GM21528 (cell line): ENCODE measurements around the gene CDK14.

ENCODE experiments used
- ATAC-seq: cut with Tn5 transposase; IDR thresholded peaks from one replicate; pipeline ENCODE4 v1.9.1; 2021; ENCODE audit warnings: mild to moderate bottlenecking, moderate library complexity; ENCODE audit not compliant: unreplicated experiment, low FRiP score

The CDK14 gene

DNA sequence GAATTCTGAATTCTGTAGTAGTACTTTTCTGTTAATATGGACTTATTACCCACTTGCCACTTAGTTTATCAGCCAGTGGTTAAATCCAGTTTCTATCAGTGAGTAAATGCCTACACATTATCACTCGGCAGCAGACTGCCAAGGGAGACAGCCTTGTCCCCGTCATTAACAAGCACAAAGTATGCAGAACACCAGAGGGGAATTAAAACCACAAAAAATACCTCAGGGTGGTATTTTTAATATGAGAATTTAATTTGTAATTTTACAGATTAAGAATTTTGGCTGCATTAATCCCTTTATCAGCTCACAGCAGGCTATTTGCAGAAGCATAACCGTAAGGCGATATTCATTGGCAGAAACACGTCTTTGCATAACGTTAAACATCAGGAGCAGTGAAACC, 518.1 kb downstream of the CDK14 start:
- ATAC-seq: no peak

DNA sequence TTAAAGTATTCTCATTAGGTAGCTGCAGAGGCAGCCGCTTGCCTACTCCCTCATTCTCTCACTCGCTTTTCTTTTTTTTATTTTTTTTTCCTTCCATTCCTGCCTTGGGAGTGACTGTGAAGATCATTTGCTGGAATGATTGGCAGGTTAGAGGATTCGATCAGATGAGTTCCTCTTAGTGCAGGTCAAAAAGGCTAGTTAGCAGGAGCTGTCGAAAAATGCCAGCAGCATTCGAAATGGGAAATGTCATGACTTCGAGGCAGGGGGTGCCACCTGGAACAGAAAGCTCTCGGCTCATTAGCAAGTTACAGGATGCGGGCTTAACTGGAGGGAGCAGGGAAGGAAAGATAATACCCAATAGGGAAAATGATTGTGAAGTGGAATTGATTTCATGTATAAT, 530.6 kb downstream of the CDK14 start:
- no peak for ATAC-seq

DNA sequence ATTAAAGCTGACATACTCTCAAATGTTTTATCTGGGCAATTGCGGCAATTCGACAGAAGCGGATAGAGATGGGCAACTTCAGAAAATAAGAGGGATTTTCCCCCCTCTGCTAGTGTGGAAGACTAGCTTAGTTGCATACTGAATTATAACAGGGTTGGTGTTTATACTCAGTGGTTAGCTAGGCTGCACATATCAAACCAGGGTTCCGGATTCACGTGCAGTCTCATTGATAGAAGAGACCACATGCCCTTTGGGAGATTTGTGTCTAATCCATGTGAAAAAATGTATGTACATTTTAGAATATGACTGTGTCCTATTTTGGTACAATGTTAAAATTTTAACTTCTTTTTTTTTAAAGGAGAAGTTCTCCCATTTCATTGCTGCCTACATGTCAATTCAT, 531.2 kb downstream of the CDK14 start:
- ATAC-seq: no peak

DNA sequence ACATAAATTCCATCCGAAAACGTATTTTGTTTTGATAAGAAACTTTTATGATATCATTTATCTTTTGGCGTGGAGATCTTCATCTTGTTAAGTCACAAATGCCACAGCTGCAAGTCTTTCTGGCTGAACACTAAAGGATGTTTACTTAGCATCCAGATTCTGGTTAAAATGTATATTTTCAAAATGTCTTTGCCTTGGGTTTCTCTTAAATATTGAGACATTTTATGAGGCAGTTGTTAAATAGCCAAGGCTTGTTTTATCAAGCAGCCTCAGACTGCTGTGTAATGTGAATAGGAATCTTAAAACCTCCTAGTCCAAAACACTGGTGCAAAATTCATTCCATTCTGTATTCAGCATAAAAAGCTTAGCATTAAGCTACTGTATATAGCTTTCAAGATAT, 531.8 kb downstream of the CDK14 start:
- no peak for ATAC-seq

DNA sequence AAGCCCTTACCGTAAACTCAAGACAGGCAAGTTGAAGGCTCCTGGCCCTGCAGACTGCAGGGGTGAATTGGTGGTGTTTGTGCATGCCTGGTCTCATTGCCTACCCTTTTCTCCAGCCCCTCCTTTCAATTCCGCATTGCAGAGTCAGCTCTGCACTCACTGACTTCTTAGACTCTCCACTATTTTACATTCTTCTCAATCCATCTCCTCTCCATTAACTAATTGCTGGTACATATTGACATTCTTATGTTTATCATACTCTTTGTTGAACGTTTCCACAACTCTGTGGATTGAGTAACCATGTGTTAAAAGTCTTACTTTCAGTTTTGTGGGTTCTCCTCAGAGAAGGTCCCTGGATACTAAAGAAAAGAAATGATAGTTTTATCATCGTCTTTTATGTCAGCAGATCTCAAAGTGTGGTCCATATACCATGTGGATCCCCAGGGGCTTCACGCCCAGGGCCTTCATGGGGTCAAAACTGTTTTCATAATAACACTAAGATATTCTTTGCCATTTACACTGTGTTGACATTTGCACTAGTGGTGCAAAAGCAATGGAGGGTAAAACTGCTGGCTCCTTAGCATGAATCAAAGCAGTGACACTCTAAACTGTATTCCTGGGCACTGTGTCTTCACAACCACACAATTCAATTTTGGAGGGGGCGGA, 532.7 kb downstream of the CDK14 start:
- no peak for ATAC-seq

DNA sequence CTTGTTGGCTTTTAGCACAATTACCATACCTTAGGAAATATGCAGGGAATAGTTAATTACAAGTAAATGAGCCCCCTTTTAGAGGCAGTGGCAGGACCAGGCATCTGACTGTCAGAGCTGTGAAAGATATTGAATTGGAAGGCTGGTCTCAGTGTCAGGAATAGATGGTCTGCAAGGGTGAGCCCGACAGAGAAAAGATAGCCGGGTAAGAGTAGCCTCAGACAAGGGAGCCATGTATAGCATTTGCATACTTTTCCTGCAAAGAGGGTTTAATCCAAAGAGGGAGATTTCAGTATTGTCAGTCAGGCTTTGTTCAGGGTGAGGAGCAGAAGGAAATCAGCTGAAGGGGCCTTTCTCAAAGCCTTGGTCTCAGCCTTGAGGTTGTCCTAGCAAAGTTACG, 539.2 kb downstream of the CDK14 start:
- ATAC-seq: no peak

DNA sequence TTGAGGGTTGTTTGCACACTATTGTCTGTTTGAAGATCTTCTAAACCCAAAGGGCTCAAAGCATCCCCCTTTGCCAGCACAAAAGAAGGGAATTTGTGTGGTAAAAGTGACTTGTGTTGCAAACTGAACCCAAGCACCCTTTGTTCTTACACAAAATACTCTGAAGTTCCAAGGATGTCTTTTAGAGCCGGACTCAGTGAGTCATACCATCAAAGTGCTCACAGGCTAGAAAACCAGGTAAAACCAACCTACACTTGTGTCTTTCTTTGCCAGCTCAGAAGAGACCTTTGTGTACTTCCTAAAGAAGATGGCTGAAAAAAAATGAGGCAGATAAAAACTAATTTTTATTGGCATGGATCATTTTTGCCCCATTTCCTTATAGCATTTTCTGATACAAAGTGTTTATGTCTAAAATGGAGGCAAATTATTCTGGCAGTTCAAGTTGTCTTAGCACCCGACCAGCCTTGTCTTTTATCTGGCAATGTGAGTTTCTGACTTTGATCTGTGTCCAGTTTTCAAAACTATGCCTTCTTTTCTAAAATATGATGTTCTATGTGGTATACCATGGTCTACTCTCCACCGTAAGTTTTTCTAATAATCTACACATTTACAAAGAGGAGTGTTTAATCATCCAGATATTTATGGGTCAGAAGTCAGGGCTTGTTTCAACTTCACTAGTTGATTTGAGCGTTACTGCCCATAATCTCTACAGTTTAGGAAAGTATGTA, 539.7 kb downstream of the CDK14 start:
- no peak for ATAC-seq

DNA sequence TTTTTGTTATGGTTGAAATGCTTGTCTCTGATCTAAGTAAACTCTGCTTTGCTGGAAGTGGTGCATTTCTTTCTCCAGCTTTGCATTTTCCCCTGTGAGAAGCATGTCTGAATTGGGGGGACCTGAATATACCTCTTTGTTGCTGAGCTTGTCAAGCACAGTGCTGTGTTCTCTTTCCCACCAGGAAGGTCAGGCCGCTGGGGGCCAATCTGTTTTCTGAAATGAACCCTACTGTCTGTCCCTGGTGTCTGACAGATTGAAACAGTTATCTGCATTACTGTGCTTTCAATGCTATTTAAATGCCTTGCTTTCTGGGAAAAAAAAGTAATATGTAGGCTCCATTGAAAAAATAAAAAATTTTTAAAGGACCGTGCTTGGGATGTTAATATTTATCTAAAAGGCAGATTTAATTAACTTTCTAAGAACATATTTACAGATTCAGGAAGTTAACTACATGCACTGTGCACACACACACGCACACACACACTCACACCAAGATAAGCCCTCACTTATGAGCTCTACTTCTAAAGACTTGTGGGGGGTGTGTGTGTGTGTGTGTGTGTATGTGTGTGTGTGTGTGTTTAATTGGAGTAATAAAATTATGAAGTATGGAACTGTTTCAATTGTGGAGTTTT, 541.1 kb downstream of the CDK14 start:
- no peak for ATAC-seq

DNA sequence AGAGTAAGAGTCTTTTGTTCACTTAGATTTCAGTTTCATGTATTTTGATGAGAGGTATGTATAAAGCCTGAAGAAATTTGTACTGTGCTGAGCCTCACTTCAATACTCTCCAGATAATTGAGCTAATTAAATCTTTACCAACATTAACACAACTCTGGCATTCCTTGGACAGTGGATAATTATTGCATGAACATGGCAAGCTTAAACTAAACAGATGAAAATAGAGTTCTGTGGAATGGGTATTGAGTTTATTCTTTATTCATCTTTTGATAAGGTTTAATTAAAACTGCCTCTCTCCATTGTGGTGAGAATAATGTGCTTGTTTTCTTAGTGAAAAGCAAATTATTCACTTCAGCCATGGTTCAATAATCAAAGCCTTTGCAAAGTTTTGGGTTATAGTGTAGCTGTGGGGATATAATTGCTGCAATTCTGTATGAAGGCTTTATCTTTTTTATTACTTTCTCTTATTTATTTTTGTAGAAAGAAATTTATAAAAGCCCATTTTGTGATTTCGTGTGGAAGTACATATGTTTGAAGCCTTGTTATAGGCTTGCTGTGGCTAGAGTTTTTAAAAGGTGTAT, 541.8 kb downstream of the CDK14 start:
- no peak for ATAC-seq

DNA sequence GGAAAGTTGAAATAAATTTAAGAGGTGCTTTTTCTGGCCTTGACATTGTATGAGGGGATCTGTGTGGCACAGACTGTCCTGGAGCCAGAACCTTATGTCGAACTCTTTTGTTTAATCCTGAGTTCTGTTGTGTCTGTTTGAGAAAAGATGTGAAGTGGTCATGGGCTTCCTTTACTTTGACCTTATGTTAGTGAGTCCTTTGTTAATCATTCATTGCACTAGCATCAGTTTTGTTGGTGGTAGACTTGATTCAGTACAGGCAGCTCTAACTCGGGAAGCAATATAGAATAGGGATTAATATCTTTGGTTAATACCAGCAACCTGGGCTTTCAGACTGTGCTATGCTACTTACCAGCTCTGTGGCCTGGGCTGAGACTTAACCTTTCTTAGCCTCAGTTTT, 544.2 kb downstream of the CDK14 start:
- no peak for ATAC-seq

DNA sequence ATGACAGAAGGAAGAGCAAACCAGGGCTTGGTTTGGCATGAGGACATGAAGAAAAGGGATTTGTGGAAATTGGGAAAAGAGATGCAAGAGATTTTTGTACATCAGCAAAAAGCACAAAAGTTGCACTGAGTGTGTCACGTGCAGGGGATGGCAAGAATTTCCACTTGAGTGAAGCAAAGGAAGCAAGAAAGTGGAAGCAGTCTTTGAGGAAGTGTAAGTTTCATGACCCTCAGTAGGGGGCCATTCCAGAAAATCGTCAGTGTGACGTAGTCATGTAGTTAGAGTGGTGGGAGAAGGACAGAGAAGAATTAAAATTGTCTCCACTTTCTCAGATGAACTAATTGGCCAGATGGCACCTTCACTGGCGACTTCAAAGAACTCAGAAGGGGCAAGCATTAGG, 544.9 kb downstream of the CDK14 start:
- no peak for ATAC-seq

DNA sequence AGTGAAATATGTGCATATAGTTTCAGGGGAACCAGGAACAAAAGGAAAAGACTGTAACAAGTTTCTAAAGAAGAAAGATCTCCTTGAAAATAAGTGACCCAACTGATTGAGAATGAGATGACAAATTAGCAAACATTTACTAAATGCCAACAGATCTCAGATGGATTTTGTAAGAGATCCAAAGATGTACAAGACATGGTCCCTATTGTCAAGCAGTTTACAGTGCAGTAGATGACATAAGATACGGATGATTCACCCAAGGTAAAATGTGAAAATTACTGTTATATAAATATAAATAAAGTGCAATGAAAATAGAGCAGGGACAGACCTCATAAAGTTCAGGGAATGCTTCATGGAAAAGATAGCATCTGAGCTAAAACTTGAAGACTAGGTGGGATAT, 546.6 kb downstream of the CDK14 start:
- ATAC-seq: no peak

DNA sequence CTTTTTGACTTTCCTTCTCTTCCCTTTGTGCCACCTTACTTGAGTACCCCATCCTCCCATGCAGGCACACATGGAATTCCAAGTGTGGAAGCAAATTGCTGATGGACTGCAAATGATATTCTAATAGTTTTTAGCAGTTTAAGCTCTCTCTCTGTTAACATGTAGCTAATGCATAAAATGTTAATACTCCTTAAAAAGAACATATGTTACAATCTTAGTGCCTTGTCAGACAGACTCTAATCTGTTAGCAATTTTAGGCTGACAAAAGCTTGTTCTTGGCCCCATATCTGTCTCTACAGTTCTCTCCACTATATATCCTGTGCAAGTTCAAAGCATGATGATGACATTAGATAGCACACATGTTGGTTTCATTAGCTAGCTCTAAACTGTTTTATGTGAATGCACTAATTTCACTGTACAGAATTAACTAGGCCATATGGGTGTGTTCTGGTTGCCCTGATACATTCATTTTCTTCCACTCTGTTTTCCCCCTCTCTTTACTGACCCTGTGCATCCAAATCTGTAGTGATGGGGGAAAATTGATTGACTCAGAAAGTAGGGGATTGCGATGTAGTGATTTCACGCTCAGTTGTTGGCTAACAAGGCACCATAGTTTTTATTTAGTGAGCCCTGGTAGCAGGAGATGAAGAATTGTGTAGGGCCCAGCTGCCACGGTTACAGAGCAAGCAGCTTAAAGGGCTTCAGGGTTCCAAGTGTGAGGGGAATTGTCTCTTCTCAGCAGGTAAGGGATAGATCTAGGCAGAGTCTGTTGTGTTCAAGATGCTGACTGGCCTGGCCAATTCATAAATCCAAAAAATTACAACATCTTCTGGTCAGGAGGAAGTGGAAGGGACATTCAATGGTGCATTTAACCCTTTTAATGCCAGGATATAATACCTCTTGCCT, 553.5 kb downstream of the CDK14 start:
- no peak for ATAC-seq

DNA sequence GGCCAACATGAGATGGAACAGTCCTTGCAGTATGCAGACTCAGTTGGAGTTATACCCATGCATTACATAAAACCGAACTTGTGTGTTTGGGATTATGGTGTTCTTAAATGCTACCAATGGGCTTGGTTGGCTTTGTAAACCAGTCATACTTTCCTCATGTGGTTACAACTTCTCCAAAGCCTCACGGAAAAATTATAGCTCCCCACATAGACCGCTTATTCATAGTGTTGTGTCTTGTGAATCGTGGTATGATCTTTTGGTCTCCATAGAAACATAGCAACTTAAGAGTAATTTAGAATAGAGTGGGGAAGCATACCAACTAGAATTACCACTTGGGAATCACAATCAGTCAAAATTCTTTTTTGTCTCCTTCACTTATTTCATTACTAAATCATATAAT, 555.8 kb downstream of the CDK14 start:
- no peak for ATAC-seq

DNA sequence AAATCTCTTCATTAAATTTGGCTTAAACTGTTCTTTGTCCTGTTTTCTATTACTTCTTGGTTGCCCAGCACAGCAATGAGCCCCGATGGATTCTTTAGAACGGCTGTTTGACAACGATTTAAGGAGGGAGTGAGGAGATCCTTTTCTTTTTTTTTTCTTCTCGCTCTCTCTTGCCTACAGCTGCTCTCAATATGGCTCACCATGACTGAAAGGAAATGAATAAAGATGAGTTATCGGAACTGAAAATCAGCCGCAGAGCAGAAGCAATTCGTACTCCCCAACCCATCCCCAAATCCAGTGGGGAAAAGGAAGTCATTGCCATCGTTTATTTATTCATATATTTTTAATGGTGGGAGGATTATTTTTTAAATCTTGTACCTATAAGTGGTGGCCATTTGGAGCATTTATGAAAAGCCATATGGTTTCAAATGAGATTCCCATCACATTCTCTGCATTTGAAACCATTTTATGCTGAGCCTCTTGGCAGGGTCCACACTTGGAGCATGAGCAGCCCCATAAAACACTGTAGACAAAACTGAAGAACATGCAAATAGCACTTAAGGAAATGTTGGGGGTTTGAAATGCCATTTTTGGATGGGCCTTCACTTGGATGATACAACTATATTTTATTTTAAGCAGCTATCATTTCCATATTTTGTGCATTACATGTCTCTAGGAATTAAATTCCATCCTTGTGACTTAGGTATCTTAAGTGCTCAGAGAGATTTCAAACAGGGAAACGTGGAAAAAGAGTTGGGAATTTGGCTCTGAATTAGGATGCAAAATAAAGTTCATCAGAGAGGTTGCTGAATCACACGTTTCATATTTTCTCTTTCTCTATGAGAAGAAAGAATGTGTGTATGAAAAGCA, 560.4 kb downstream of the CDK14 start:
- no peak for ATAC-seq

DNA sequence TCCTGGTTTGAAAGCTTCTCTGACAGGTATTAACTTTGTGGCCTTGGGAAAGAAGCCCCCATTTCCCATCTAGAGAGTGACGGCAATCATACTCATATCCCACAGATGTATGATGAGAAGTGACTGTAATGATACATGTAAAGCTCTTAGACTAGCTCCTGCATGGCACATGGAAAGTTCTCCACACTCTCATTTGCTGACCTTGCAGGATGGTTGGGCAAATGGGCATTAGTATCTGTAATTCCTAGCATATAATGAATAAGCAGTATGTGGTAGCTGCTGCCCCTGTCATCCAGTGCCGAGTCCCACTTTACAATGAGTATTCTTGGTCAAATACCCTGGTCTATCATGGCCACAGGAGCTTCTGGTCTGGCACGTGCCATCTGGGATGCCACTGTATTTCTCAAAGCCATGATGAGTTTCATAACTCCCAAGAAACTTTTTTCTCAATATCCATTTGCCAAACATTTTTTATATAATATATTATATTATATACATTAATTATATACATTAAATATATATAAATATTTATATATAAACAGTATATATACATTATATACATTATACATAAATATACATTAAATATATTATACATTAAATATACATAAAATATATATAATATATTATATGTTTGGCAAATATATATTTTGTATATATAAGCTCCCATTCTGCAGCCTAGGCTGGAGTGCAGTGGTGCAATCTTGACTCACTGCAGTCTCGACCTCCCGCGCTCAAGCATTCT, 561.6 kb downstream of the CDK14 start:
- no peak for ATAC-seq

DNA sequence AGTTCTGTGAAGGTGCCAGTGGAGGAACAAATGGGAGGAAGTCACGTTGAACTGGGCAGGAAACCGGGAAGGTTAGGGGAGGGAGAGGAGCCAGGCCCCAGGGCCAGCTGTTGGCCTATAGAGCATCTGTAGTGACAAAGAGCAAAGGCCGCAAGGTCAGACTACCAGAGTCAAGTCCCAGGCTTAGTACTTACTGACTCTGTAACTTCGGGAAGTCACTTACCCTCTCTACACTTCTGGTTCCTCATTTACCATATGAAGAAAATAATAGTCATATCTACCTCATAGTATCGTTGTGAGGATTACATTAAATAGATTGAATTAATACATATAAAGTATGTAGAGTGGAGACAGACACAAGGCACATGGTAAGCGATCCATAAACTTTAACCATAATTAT, 566.3 kb downstream of the CDK14 start:
- no peak for ATAC-seq

DNA sequence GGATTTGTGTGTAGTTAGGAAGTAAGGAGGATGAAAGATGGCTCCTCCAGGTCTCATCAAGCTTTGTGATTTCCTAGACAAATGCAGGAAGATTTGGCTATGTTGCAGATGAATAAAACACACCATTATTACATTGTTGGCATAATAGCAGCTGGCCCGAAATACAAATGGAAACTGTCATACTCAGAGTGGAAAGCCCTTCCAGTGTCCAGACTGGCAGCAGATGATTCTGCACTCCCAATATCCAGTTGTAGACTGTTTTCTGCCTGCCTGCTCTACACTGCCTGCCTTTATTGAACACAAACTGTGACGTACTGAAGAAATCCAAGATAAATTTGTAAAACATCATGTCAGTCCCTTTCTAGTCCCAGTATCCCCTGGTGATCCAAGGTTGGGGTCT, 568.4 kb downstream of the CDK14 start:
- ATAC-seq: no peak
